HPDE6-E6E7 (cell line): ENCODE data around the gene HIBCH.
A peak's percentile ranks its signal among the peaks of the same experiment; 100 is the strongest.

Source experiments
- DNase-seq: peaks from one replicate; pipeline ENCODE4 v3.0.0; 2011; ENCODE audit warnings: missing footprints; ENCODE audit errors: extremely low spot score

Gene HIBCH

DNA sequence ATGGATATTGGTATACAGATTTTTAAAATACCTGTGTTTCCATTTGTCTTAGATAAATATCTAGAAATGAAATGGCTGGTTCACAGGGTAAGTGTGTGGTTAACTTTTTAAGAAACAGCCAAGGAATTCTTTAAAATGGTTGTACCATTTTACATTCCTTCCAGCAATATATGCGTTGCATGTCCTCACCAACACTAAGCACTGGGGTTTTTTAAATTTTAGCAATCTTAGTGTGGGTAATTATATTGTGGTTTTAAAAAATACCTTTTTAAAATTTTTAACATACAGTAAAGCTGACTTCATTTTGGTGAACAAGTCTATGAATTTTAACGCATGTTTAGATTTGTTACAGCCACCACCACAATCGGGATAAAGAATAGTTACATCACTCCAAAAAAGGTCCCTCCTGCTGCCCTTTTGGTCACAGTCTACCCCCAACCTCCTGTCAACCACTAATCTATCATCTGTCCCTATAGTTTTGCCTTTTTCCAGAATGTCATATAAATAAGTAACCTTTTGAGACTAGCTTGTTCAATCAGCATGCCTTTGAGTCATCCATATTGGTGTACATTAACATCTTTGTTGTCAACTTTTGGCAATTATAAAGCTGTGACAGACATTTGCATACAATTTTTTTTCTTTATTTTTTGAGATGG lies 129.0 kb downstream of the HIBCH start:
- no peak for DNase-seq

DNA sequence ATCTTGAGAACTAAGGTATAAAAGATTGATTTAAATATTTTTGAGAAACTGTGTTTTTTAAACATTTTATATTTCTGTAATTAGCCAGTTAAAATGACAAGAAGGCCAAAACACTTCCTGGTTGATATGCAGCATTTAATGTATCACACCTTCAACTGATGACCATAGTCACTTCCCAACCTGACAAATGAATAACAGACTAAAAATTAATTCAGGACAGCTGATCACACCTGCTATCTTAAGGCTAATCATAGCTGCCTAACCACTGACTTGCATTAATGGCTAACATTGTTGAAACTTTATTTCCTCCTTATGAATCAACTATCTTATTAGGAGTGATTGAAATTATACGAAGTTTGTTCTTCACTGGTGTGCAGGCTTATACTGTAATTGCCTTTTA lies 131.3 kb downstream of the HIBCH start:
- no peak for DNase-seq

DNA sequence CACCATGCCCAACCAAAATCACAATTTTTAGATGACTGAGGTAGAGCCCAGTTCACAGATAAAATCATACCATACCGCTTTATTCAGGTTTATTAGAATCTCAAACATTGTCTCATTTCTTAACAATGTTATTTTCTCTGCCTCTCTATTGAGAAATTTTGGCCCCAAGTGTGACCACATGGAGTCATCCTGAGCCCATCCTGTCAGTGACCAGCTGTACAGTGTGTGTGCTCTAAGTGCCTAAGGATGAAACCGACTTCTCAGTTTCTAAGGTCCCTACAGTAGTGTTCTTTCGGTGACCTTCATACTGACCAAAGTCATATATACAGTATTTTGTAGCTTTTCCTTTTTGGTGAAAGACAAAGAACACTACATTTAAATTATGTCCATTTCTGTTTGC lies 133.4 kb downstream of the HIBCH start:
- no peak for DNase-seq

DNA sequence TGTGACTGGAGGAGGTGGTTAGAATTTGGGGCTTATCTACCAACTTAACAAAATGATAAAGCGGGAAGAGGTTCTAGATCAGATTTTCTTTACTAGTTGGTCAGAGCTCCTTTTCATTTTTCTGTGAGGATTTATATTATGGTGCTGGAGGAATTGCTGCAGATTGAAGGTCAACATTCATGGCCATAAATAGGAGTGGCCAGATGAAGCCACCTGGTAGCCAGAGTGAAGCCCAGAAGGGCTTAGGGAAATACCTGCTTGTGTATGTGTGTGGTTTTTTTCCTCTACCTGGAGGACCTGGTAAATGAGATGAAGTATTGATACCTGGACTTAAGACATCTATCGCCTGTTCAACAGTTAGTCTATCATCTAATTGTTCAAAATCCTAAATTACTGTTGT lies 134.2 kb downstream of the HIBCH start:
- DNase-seq, result no peak

DNA sequence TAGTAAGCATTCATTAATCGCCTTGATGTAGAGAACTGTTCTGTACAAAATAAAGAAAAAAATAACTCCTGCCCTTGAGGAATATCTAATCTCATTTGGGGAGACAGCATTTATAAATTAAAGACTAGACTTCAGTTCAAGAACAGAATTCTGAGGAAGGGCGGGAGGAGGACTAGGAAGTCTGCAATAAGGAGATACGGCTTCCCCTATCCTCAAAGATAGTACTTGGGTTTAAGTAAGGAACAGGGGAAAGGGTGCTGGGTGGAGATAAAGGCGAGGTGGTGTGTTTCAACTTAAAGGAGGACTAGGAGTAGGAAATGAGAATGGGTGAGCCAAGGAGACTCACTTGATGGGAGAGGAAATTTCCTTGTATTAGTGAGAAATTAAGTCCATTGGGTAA lies 135.2 kb downstream of the HIBCH start:
- no peak for DNase-seq

DNA sequence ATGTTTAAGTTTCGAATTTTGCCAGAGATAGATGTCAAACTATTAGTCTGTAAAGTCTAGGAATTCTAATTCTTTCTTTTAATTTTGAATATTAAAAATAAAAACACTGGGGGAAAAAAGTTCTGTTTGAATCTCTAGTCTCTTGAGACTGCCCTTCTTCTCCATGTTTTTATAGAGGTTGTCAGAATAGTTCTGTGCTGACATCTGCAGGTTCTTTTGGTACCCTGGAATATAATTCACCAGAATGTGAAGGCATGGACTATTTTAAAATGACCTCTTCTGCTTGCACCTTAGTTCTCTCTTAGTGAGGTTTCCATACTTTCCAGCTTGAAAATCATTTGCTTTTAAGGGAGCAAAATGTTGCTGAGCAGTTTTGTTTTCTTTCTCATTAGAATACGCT lies 136.1 kb downstream of the HIBCH start:
- DNase-seq, result no peak

DNA sequence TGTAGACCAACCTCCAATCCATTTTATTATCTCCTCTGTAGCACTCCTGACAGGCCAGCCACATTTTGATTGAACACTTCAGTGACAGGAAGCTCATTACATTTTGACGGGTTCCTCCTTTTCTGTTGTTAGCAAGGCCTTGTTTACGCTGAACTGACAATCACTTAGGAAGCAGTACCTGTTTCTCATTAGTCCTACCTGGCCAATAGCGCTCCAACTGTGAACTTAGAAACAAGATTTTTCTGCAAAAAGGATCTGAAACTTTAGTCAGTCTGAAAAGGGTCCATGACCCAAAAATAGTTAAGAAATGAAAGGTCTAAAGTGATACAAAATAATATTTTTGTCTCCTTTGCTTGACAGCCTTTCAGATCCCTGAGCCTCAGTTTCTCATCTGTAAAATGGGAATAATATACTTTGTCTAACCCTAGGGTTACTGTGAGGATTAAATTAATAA lies 137.5 kb downstream of the HIBCH start:
- DNase-seq, result no peak

DNA sequence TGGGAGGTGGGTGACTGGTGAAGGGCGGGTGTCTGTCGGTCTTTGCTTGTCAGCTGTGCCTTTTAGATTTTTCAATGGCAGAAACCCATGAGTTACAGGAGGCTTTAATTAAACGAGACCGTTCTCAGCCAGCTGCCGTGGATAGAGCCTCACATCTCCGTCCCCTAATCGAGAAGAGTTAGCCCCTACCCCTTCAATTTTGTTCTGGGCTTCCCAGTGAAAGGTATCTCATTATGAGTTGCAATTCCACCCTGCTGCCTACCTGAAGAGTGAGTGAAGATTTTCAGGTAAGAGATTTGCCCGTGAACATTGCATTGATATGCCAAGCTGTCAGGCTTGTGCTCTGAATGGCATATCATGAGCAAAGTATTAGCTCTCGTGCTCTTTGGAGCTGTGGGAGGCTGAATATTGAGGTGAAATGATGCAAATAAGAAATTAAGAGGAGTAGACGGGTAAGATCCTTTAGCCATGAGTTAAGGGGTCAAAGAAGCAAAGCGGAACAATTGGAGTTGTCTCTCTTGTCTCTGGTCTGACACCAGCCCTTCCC lies 138.4 kb downstream of the HIBCH start:
- peak; percentile 2 for DNase-seq

DNA sequence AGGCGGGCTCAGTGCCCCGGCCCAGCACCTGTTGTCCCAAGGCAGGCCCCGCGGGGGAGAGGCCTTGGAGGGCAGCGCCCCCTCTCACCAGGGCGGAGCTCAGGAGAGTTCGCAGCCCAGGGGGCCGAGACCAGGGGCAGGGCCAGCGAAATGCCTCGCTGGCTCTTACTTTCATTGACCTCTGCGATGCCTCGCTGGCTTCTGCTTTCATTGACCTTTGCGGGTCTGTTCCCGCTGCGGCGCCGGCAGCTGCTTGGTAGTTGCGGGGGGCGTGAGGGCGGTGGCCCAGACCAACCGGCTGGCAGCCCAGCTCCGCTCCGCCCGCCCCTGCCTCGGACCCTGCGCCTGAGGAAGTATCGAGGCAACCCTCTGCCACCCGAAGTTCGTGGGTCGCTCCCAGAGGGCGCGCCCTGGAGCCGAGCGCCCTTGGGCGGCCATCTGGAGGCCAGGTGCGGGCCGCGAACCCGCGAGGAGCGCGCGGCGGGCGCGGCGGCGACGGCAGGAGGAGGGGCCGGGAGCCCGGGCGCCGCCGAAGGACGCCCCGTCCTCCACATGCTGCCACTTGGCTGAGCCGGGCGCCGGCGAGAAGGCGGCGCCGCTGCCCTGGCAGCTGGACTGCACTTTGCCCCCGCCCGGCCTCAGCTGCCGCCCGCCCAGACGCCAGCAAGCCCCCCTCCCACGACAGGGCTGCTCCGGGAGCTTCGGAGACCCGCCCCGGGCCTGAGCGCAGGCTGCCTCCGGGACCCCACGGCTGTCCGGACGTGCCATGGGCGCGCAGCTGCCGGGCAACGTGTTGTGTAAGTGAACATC lies 139.1 kb downstream of the HIBCH start:
- DNase-seq, result peak; percentile 23

DNA sequence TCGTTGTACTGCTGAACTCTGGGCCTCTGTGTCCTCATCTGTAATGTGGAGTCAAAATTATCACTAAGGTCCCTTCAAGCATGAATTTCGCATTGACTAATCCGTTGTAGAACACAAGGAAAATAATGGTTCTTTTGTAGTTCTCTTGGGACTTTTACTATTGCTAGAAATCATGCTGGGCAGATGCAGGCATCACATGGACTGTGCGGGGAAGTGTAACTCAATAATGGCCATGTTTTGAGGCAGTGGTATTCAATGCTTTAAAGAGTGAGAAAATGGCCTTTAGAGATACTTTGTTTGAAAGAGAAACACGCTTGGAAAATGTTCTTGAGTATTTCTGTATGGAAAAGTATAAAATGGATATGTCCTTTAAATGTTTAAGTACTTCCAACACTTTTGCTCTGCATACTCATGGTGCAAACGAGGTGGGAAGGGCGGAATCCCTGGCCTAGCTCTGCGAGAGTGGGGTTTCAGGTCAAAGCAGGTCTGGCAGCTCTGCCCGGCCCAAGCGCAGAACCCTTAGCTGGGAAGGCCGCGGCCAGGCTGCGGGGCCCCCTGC lies 139.8 kb downstream of the HIBCH start:
- no peak for DNase-seq

DNA sequence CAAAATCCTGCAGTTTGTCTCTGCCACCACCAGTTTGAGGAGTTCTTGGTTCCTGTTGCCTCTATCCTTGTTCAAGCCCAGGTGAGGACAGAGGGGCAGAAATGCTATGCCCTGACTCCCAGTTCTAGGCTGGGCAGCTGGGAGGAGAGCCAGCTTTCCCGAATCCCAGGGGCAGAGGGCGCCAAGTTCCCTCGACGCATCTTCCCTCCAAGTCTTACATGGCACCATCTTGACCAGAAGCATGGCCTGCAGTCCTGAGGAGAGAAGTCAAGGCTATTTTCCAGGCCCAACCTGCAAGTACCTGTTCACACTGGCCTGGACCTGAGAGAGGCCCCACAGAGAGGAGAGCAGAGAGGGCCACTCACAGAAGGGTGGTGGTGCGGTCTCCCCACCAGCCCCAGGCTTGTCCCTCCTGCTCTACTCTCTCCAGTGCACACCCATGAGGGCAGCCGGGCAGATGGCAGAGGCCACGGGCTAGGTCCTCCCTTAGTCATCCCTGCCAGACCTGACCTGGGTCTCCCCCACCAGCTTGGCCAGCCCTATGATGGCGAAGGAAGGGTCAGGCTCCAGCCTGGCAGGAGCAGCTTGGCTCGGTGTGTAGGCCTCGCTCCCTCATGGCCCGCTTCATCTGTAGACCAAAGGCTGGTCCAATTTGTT lies 141.4 kb downstream of the HIBCH start:
- no peak for DNase-seq

DNA sequence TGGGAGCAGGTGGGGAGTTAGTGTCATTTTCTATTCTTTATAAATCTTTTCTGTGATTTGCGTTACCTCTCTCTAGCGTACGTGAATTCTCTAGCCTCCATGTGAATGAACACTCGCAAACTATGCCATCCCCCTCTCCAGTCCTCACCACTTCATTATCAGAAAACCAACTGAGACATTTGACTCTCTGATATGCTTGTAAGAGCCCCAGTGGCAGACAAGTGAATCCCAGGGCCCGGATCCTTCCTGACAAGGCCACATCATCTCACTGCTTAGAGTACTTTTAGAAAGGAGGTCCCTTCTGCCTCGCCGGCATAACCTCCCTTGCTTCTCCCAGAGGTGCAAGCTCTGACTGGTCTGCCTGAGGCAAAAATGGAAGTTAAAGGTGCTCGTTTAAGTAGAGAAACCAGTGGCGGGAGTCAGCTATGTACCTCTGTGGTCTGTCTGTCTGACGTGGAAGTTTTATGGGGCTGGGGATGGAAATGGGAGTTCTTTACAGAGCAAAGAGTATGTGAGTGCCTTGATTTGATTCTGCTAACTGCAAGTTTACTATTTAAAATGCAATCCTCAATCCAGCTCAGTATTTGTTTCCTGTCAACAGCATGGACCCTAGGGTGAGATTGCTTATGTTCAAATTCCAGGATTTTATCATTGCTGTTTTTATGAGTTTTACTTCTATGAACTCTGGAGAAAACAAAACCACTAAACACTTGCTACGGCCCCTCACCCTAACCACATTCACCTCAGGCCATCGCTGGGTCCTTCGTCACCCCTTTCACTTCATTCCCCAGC lies 142.2 kb downstream of the HIBCH start:
- no peak for DNase-seq

DNA sequence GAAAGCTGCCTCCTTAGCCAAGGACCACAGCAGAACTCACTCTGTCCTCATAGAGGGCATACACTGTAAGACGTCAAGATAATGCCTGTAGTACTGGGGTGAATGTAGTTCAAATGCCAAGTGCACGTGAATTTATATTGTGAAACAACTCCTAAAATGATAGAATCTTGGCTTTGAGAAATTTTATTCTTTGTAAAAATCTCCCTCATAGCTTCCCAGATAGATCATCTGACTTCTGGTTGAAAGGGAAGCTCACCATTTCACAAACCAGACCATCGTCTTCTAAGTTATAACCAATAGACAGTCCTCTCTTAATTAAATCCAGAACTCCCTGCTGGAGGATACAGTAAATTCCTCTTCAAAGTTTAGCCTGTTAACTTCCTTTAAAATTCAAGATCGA lies 146.2 kb downstream of the HIBCH start:
- no peak for DNase-seq

DNA sequence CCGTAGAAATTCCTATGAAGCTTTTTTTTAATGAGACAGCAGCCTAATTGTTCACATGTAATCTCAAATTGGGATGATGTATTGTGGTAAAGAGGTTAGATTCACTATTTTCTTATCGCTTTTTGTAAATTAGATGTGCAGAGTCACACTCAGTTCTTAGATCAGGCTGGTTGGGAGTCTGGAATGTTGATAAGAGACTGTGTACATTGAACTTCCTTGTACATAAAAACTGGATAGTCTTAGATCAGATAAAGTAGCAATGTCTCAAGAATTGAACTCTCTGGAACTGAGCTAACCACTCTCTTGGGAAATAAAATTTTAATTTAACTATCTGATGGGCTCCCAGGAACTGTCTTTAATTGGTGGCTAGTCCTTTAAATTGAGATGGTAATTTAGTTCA lies 149.0 kb downstream of the HIBCH start:
- DNase-seq, result no peak

DNA sequence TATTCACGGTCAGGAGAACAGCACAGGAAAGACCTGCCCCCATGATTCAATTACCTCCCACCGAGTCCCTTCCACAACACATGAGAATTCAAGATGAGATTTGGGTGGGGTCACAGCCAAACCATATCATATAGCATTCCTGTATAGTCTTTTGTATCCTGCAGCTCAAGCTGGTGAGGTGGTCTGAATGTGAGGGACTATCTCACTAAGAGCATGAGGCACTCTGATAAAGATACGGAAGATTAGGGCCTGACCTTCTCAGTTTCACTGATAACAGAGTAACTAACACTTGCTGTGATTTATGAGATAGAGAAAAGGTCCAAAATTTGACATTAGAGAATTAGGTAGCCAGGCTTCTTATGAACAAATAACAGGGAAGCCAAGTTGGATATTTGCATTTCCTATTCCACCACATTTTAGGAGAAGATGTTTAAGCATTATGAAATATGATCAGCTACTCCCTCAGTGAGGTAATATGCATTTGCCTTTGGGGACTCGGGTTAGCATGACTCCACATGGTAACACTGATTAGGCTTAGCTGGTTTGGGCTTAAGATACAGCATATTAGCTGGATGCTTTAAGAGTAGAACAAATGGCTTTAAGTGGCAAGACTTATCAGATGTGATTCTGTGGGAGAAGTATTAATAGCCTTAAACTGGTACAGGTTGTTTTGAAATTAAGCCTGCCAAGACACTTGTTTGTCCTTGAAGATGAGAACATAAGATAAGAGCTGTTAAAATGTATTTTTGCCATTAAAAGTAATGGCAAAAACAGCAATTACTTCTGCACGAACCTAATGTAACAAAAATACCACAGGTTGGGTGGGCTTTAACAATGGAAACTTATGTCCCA lies 150.2 kb downstream of the HIBCH start:
- DNase-seq, result no peak

DNA sequence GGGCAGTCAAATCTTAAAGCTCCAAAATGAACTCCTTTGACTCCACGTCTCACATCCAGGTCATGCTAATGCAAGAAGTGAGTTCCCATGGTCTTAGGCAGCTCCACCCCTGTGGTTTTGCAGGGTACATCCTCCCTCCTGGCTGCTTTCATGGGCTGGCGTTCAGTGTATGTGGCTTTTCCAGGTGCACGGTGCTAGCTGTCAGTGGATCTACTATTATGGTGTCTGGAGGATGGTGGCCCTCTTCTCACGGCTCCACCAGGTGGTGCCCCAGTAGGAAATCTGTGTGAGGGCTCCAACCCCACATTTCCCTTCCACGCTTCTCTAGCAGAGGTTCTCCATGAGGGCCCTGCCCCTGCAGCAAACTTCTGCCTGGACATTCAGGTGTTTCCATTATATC lies 151.9 kb downstream of the HIBCH start:
- DNase-seq, result no peak

DNA sequence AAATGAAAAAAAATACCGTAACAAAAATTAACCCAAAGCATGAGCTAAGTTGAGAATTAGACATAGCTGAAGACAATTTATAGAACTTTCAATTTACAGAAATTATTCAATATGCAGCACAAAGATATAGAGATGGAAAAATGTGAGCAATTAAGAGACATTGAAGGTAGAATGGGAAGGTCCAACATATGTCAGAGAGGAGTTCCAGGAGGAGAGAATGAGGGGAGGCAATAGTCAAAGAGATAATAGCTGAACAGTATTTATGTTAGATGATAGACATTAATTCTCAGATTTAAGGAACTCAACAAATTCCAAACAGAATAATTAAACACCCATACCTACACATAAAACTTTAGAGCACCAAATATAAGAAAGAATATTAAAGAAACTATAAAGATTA lies 154.1 kb downstream of the HIBCH start:
- no peak for DNase-seq

DNA sequence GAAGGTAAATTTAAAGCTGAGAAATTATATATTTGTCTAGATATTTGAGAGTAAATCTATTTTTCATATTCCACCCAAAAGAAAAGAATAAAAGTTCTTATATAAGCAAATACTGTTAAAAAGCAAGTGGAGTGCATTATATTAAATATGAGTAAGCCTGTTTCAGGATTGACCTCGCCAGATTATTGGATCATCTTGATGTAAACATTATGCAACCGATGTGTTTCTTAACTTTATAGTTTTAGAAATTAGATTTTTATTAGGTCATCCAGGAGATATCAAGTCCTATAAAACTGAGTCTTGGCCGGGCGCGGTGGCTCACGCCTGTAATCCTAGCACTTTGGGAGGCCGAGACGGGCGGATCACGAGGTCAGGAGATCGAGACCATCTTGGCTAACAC lies 156.8 kb downstream of the HIBCH start:
- no peak for DNase-seq

DNA sequence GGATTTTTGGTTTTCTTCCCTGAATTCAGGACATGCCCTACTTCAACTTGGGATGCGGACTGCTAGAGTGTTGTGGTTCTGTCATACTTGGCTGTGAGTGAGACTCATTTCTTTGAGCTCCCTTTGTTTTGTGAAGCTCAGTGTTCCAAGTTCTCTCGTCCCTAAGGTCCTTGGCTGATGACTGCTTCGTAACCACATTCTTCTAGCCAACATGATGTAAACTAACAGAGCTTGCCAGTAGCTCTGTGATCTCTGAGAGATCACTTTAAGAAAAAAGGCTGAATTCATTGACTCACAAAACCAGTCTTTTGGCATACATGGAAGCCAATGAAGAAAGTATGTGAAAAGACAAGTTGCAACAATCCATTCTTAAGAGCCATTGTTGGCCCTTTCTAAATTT lies 160.2 kb downstream of the HIBCH start:
- DNase-seq, result no peak

DNA sequence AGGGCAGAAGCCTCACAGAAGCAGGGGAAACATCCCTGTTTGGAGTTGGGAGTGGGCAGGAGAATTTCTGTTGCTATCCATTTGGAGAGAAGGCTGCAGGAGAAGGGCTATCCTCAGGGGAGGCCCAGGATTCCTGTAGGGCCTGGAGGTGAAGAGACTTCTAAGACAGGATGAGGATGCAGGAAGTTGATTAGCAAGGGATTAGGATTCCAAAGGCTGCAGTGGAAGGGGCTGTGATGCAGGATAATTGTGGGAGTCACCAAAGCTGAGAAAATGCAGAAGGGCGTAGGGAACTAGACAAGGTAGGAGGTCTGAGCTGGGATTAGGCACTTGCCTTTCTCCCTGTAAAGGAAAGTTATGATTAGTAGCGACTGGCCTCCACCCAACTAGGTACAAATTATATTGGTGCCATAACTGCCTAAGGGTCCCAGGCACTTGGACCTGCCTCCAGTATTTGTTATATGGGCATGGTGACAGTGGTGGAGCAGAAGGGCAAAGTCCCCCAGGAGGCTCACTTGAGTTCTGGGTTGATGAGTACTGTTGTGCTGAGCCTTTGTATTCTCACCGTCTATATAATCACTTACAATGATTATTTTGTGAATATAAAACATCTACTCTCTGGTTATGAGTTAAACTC lies 160.7 kb downstream of the HIBCH start:
- DNase-seq, result no peak
